NCI-H2196 (cell line): ENCODE data around the gene PSKH1.
A peak's percentile ranks its signal among the peaks of the same experiment; 100 is the strongest.

Experiments
- DNase-seq: peaks from one replicate; lab custom pipeline; 2025; ENCODE audit not compliant: unreplicated experiment; lab: John Stamatoyannopoulos, UW

Gene PSKH1

GRCh38 chr16:67939507-67940445 lies 46.7 kb downstream of the PSKH1 start:
- DNase-seq = peak; percentile 8

DNA sequence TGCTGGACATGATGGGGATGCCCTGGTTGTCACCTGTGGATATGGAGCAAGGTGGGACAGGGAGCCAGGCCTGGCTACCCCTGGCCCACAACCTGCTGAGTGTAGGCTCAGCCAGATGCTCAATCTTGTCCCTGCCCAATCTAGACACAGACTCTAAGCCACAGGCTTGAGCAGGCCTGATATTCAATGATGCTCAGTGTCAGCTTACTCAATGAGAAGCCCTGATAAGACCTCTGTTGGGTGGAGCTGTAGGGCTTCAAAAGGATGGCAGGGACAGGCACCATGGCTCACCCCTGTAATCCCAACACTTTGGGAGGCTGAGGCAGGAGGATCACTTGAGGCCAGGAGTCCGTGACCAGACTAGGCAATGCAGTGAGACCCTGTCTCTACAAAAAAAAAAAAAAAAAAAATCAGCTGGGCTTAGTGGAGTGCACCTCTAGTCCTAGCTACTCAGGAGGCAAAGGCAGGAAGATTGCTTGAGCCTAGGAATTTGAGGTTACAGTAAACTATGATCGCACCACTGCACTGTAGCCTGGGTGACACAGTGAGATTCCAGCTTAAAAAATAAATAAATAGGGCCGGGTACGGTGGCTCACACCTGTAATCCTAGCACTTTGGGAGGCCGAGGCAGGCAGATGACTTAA lies 47.5 kb downstream of the PSKH1 start:
- DNase-seq = no peak

GRCh38 chr16:67941469-67942199 lies 48.6 kb downstream of the PSKH1 start:
- no peak for DNase-seq

- DNase-seq = peak; percentile 19
These were observed 49.1 kb downstream of the PSKH1 start for GRCh38 chr16:67942200-67942509.

DNA sequence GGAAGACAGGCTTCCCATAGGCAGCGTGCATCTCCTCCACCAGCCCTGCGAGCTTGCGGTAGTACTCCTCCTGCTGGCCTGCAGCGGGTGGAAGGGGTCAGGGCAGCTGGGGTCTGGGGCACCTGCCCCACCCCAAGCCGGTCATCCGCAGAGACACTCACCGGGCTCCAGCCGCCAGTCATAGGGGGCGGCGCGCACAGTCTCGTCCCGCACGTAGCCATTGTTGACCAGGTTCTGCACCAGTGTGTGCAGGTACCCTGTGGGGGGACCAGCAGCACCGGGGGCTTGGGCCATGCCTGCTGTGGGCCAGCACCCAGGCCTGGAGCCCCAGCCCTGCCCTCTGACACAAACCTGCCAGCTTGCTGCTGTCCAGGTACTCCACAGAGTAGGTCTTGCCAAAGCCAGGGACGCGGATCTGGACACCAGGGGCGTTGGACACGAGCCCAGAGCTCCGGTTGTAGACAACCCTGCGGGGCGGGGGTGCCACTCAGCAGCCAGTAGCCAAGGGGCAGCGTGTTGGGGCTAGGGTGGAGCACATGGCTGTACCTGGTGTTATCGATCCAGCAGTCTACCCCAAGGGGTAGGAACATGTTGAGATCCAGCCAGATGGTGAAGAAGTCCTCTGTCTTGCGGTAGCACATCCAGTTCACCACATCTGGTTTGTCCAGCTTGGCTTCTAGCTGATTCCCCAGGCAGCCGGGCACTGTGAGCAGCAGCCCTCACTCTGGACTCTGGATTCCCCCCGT lies 49.6 kb downstream of the PSKH1 start:
- DNase-seq = peak; percentile 36

DNA sequence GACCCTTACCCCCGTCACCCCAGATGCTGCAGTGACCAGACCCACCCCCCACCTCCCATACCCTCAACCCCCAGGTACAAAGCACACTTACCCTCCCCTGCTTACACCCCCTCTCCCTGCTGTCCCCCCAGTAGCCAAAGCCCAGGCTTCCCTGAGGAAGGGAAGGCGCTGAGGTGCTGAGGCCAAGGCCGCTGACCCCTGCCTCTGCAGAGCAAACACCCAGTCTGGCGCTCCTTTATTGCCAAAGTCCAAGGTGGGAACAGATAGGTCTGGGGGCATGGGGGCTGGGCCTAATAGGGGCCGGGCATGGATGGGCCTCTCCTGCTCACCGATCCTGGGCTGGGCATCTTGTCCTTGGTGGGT lies 50.2 kb downstream of the PSKH1 start:
- no peak for DNase-seq

- DNase-seq = no peak
These were observed 50.8 kb downstream of the PSKH1 start, which contains the start of gene LCAT for GRCh38 chr16:67943619-67944504. Gene LCAT, minus strand, starts transcription at chr16:67944120. Its CDS starts 19 bp downstream, at chr16:67944101.

GRCh38 chr16:67944690-67945391 lies 51.8 kb downstream of the PSKH1 start:
- DNase-seq = no peak

DNA sequence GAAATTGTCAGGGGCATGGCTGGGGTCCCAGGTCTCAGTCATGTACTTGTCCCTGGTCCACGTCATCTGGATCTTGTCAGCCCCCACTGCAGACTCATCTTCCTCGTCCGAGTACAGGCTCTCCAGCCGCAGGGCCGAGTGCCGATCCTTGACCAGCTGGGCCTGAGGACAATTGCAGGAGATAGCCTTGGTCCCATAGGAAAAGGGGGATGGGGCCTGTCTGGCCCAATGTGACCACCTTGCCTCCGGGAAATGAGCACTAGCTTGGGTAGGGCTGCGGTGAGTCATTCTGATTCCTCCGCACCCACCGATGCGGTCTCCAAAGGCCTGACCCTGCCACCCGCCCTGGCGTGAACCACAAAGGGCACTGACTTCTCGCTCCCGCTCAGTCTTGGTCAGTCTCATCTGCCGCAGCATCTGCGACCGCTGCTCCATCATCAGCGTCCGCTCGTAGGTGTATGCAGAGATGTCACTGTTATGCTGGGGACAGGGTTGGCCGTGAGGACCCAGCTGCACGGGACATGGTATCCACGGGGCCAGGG lies 52.4 kb downstream of the PSKH1 start:
- no peak for DNase-seq

GRCh38 chr16:67946128-67946569 lies 53.1 kb downstream of the PSKH1 start:
- no peak for DNase-seq

DNA sequence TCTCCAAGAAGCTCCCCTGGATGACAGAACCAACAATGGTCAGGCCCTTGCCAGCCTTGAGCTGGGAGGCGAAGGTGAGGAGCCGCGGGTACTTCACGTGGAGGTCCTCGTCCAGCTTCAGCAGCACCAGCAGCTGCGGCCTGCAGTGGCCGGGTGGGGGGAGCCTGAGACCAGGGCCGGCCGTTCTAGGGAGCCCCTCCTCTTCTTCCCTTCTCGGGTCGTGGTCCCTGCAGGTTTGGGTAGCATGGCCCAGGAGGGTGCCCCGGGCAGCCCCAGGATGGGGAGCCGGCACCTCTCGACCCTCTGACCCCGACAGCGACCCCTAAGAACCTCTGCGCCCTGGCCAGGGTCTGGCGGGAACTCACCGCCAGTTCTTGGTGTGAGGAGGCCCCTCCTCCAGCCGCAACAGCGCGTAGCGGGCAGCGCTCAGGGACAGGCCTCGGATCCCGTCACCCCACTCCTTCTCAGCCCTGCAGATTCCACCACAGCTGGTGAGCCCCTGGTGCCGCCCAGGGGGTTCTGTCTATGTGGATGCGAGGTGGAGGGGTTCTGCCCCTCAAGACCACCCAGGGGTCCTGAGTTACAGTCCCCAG lies 54.0 kb downstream of the PSKH1 start:
- no peak for DNase-seq

DNA sequence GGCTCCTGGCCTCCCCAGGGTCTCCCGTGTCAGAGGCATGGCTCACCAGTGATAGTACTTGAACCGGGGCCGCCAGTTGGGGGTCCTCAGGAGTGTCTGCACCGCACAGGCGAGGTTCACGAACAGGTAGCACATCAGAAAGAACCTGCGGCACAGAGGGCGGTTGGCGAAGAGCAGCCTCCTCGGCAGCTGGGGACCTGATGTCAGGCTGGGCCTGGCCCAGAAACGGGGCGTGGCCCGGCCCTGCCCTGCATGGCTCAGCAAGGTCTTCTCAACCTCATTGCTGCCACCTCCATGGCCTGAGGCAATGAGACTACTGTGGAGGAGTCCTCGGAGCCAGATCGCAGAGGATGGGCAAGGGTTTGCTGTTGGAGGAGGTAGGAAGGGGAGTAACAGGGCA lies 55.0 kb downstream of the PSKH1 start:
- DNase-seq = no peak

DNA sequence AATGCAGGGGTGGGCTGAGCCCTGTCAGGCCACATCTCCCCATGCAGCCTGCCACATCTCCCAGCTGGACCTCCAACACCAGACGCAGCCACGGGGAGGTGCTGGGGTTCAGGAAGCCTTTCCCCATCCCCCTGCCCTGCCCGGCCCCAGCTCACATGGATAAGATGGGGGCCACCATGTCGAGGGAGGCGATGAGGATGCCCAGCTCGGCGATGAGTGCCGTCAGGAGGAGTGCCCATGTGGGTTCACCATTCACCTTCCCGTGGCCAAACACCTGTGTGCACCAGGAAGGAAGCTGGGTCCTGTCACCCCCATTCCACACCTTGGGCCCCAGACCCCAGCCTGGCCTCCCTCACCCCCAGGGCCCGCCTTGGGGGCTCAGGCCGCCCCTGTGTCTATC lies 56.6 kb downstream of the PSKH1 start:
- no peak for DNase-seq

DNA sequence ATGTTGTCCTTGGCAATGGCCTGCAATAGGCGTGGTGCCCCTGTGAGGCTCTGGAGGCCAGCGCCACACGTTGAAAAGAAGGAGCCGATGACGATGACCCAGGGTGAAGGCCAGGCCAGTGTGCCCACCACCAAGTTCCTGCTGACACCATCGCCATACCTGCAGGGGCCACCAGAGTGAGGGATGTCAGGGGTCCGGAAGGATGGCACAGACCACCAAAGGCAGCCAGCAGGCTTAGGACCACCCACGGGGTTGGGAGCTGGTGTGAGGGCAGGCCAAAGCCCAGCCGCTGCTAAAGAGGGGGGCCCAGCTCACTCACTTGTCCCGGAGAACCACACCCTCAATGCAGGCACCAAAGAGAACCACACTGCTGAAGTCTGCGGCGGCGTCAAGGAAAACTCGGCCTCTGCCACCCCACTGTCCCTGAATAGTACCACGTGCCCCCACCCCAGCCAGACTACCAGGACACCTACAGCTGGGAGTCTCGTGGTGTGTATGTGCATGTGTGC lies 57.3 kb downstream of the PSKH1 start:
- no peak for DNase-seq

- DNase-seq = no peak
These were observed 58.4 kb downstream of the PSKH1 start for GRCh38 chr16:67951485-67951884.

DNA sequence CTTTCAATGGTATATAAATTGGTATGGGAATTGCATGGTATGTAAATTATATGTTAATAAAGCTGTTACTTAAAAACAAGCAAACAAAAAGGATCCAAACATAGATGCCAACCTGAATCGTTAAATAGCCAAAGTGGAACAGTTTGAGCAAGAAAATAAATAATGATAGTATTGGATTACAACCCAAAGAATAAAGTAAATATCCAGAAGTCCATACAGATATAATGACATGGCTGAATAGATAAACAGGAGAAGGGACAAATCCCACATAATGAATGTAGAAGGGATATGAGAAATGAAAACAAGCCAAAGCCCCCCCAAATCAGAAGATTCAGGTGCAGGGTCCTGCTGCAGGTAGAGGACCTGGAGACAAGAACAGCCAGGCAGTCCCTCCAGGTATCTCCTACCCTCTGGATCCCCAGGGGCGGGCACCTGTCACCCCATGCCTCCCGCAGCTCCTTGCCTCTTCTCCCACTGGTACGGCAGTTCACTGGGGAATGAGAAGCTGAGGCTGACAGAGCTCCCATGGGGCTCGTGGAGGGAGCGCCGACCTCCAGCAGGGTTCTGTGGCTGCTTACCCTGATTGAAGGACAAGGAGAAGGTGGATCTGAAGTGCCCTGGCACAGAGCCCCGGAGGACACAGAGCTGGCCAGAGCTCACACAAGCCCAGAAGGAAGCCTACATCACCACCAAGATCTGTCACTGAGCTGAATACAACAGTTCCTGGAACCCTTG lies 60.8 kb downstream of the PSKH1 start:
- DNase-seq = peak; percentile 7

DNA sequence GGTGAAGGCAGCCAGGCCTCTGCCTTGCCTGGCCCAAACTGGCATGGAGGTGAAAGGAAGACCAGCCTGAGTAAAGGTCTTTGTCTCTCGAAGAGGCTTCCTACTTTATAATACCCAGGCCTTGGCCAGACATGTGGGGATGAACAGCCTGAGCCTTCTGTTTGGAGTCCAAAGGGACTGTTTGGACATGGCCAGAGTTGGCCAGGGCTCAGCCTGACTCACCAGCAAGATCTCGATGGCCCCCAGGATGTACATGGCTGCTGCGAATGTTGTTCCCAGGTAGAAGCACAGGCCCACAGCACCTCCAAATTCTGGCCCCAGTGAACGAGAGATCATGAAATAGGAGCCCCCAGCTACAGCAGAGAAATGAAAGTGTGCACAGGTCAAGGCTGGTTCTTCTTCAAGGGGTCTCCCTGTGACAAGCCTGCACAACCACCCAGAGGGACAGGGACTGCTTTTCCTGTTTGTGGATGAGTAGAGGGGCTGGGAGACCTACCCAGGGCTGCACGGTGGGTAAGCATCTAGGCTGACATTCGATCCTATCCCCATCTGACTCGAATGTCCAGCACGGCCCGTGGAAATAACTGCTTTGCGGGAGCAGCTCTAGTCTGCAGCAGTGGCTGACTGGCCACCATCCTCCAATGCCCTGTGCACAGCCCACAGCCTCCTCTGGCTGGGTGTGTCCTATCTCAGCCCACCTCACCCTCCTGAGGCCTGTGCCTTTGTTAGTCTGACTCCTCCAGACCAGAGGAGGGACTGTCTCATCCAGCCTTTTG lies 61.6 kb downstream of the PSKH1 start:
- DNase-seq = no peak
